Mesendoderm (in vitro differentiated cells): ENCODE results near the gene CROT.
"Not testable (repeated sequence)": the region's sequence is repeated elsewhere in the genome, so short reads cannot be mapped to it uniquely, and the experiment has no call there.

Experiments
- DNase-seq: peaks from one replicate; pipeline ENCODE4 v3.0.0; 2013
- H2AK5ac ChIP-seq: 2 replicates; pipeline ENCODE4 v1.6.1; 2013; ENCODE audit warnings: low read length, inconsistent platforms
- H2BK120ac ChIP-seq: 2 replicates; pipeline ENCODE4 v1.6.1; 2013; ENCODE audit warnings: low read depth, mild to moderate bottlenecking, low read length, moderate library complexity, mixed read lengths
- H2BK15ac ChIP-seq: replicated peaks from 2 replicates; pipeline ENCODE4 v1.6.1; 2013; ENCODE audit warnings: low read depth, mild to moderate bottlenecking, moderate library complexity
- H2BK5ac ChIP-seq: 2 replicates; pipeline ENCODE4 v1.6.1; 2013; ENCODE audit warnings: low read length, inconsistent platforms
- H3K18ac ChIP-seq: 2 replicates; pipeline ENCODE4 v1.6.1; 2013; ENCODE audit warnings: mild to moderate bottlenecking, low read length, mixed read lengths
- H3K23ac ChIP-seq: one replicate; pipeline ENCODE4 v1.6.1; 2013; ENCODE audit warnings: low read length
- H3K27ac ChIP-seq: 2 replicates; pipeline ENCODE4 v1.5.1; 2013; ENCODE audit warnings: low read depth, mild to moderate bottlenecking, inconsistent platforms, low read length, moderate library complexity
- H3K27me3 ChIP-seq: 2 replicates; pipeline ENCODE4 v1.6.1; 2013; ENCODE audit warnings: low read length, control low read depth, mild to moderate bottlenecking, inconsistent platforms; ENCODE audit not compliant: insufficient read depth, poor library complexity
- H3K36me3 ChIP-seq: 2 replicates; pipeline ENCODE4 v1.6.1; 2013; ENCODE audit warnings: low read length, inconsistent platforms; ENCODE audit not compliant: control insufficient read depth, insufficient read depth
- H3K4ac ChIP-seq: one replicate; pipeline ENCODE4 v1.6.1; 2013; ENCODE audit warnings: low read depth, mild to moderate bottlenecking, low read length, moderate library complexity
- H3K4me1 ChIP-seq: 2 replicates; pipeline ENCODE4 v1.6.1; 2013; ENCODE audit warnings: low read depth, low read length, inconsistent platforms; ENCODE audit not compliant: control insufficient read depth
- H3K4me2 ChIP-seq: 2 replicates; pipeline ENCODE4 v1.6.1; 2013; ENCODE audit warnings: low read length
- H3K4me3 ChIP-seq: 2 replicates; pipeline ENCODE4 v1.5.1; 2013; ENCODE audit warnings: mild to moderate bottlenecking, low read length
- H3K56ac ChIP-seq: one replicate; pipeline ENCODE4 v1.6.1; 2013; ENCODE audit warnings: low read length
- H3K79me1 ChIP-seq: 2 replicates; pipeline ENCODE4 v1.6.1; 2013; ENCODE audit warnings: low read length, inconsistent platforms
- H3K79me2 ChIP-seq: 2 replicates; pipeline ENCODE4 v1.6.1; 2013; ENCODE audit warnings: mild to moderate bottlenecking, low read length; ENCODE audit not compliant: control insufficient read depth, insufficient read depth
- H3K9ac ChIP-seq: 2 replicates; pipeline ENCODE4 v1.6.1; 2013; ENCODE audit warnings: low read length, inconsistent platforms
- H4K5ac ChIP-seq: one replicate; pipeline ENCODE4 v1.6.1; 2013; ENCODE audit warnings: low read length
- H4K8ac ChIP-seq: one replicate; pipeline ENCODE4 v1.6.1; 2013; ENCODE audit warnings: low read depth, mild to moderate bottlenecking, control low read depth, low read length, moderate library complexity
- WGBS: extraction: QIAGEN DNeasy Blood & Tissue Kit; methylation state at CpG from one replicate; pipeline ENCODE4 v1.1.7; 2013; ENCODE audit warnings: low lambda C conversion rate, missing lambda C conversion rate; ENCODE audit not compliant: insufficient coverage; ENCODE audit errors: extremely low coverage; 5-methylcytosine and 5-hydroxymethylcytosine counted together

Gene CROT

DNA sequence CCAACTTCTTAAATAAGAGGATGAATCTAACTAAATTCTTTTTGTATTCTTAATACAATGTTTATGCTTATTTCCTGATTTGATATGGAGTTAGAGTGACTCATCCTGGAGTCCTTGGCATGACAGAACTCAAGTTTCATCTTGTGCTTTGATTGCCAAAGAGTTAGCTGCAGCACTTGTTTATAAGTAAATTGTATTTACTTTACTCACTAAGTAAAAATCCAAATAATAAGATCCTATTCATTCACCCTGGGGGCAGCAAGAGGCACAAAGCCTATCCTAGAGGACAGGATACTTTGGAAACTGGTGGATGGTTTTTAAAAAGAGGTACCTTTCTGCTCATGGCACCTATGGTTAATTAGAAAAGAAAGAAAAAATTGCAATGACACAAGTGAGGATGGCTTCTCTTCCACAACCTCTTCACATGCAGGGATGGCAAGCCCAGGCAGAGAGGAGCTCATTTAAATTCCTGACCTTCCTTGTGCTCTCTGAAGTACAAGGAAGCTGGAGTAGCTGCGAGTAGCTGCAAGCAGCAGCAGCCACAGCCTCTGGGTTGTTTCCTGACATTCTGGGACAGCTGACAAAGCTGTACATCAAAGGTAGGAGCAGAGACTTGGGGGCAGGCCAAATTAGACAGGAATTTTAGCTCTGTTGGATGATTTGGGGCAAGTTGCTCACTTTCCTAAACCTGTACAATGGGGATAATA is 28.5 kb upstream of the CROT start:
- H3K79me2 ChIP-seq, result no peaks in the 10 kb centered on the region
- H3K4me1 ChIP-seq, result no peaks in the 10 kb centered on the region
- H3K23ac ChIP-seq, result no peak overlapping the region
- no peaks in the 10 kb centered on the region for H3K36me3 ChIP-seq
- H4K8ac ChIP-seq, result no peak overlapping the region
- no peak overlapping the region for H3K18ac ChIP-seq
- H3K79me1 ChIP-seq, result no peaks in the 10 kb centered on the region
- no peak overlapping the region for H2BK15ac ChIP-seq
- H3K4me3 ChIP-seq, result no peak overlapping the region
- H4K5ac ChIP-seq, result no peak overlapping the region
- no peak overlapping the region for H3K56ac ChIP-seq
- H2BK120ac ChIP-seq, result no peak overlapping the region
- WGBS, result no CpG with 5 or more reads among the region's 1 CpG
- no peaks in the 10 kb centered on the region for H3K27me3 ChIP-seq
- H3K9ac ChIP-seq, result no peak overlapping the region
- no peak overlapping the region for H3K4ac ChIP-seq
- H2BK5ac ChIP-seq, result no peak overlapping the region
- no peak overlapping the region for H3K27ac ChIP-seq
- no peak overlapping the region for H3K4me2 ChIP-seq
- DNase-seq, result no peak
- no peak overlapping the region for H2AK5ac ChIP-seq

DNA sequence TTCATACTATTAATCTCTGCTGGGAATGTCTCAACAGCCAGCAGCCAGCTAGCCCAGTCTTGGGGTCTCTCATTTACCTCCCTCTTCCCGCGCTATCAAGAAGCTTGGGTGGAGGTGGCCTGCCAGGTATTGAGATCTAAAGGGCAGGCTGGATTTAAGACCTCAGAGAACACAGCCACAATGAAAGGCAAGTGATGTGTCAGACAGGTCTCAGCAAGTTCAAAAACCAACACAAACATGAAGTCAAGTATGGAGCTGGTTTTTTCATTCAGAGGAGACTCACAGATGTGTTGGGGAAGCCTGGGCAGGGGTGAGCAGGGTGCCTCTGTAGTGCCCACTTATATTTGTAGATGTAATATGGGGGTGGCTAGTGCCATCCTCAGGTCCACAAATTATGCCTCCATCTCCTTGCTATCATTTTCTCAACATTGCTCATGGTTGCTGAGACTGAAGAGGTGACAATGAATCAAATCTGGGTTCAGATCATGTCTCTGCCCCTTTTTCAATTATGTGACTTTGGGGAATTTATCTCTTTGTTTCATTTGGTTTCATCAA is 27.7 kb upstream of the CROT start:
- H3K4me2 ChIP-seq, result no peak overlapping the region
- no peak overlapping the region for H4K8ac ChIP-seq
- no peak overlapping the region for H3K4me3 ChIP-seq
- H2AK5ac ChIP-seq, result no peak overlapping the region
- H3K27me3 ChIP-seq, result no peaks in the 10 kb centered on the region
- H2BK5ac ChIP-seq, result no peak overlapping the region
- H3K4me1 ChIP-seq, result no peaks in the 10 kb centered on the region
- H3K36me3 ChIP-seq, result no peaks in the 10 kb centered on the region
- H2BK120ac ChIP-seq, result no peak overlapping the region
- no peak overlapping the region for H3K4ac ChIP-seq
- no peak overlapping the region for H3K23ac ChIP-seq
- no peak overlapping the region for H3K56ac ChIP-seq
- H3K79me1 ChIP-seq, result no peaks in the 10 kb centered on the region
- H3K18ac ChIP-seq, result no peak overlapping the region
- H3K9ac ChIP-seq, result no peak overlapping the region
- H2BK15ac ChIP-seq, result no peak overlapping the region
- H3K27ac ChIP-seq, result no peak overlapping the region
- no peaks in the 10 kb centered on the region for H3K79me2 ChIP-seq
- no CpG with 5 or more reads among the region's 2 CpGs for WGBS
- DNase-seq, result no peak
- H4K5ac ChIP-seq, result no peak overlapping the region

DNA sequence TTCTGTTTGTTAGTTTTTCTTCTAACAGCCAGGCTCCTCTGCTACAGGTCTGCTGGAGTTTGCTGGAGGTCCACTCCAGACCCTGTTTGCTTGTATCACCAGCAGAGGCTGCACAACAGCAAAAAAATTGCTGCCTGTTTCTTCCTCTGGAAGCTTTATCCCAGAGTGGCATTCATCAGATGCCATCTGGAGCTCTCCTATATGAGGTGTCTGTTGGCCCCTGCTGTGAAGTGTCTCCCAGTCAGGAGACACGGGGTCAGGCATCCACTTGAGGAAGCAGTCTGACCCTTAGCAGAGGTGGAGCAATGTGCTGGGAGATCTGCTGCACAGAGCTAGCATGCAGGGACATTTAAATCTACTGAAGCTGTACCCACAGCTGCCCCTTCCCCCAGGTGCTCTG is 26.7 kb upstream of the CROT start:
- WGBS, result no CpG with 5 or more reads among the region's 1 CpG
- Histone ChIP-seq H2BK5ac (no peak overlapping the region), H2AK5ac (no peak overlapping the region)

DNA sequence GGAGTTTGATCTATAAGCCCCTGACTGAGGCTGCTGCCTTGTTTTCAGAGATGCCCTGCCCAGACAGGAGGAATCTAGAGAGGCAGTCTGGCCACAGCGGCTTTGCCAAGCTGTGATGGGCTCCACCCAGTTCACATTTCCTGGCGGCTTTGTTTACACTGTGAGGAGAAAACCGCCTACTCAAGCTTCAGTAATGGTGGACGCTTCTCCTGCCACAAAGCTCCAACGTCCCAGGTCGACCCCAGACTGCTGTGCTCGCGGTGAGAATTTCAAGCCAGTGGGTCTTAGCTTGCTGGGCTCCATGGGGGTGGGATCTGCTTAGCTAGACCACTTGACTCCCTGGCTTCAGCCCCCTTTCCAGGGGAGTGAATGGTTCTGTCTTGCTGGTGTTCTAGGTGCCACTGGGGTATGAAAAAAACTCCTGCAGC is 26.3 kb upstream of the CROT start:
- H3K4me3 ChIP-seq, H3K27ac ChIP-seq, H3K23ac ChIP-seq, H4K8ac ChIP-seq, H3K79me1 ChIP-seq, H3K9ac ChIP-seq, H3K79me2 ChIP-seq, H3K4me2 ChIP-seq, H2AK5ac ChIP-seq, H3K4ac ChIP-seq, H4K5ac ChIP-seq, H2BK5ac ChIP-seq, H3K18ac ChIP-seq, DNase-seq, H2BK15ac ChIP-seq, H3K56ac ChIP-seq, H3K27me3 ChIP-seq, H3K4me1 ChIP-seq, H3K36me3 ChIP-seq, H2BK120ac ChIP-seq: not testable (repeated sequence)
- WGBS, result no CpG with 5 or more reads among the region's 8 CpGs

More for the DNA sequence above, 26.7 kb upstream of the CROT start:
- Histone ChIP-seq H3K18ac (no peak overlapping the region), H3K9ac (no peak overlapping the region), H3K4ac (no peak overlapping the region), H3K79me1 (no peaks in the 10 kb centered on the region), H3K27me3 (no peaks in the 10 kb centered on the region), H3K56ac (no peak overlapping the region), H3K4me2 (no peak overlapping the region), H4K5ac (no peak overlapping the region), H3K4me3 (no peak overlapping the region), H3K27ac (no peak overlapping the region), H2BK15ac (no peak overlapping the region), H3K79me2 (no peaks in the 10 kb centered on the region), H2BK120ac (no peak overlapping the region), H3K23ac (no peak overlapping the region), H3K4me1 (no peaks in the 10 kb centered on the region), H3K36me3 (no peaks in the 10 kb centered on the region), H4K8ac (no peak overlapping the region)
- DNase-seq, result peak; percentile 30

DNA sequence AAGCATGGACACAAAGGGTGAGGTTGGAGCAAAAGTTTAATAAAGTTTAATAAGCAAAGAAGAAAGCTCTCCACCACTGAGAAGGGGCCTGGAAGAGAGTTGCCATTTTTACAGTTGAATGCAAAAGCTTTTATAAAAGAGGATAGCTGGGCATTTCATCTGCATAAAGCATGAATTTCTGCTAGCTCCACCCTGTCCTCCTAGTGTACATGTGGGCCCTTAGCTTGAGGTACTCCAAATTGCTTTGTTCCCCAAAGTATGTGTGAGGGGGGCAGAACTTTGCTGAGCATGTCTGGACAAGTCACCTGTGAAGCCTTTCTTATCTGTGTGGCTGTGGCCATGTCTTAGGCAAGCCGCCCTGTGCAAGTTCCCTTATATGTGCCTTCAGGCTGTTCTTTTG is 22.6 kb upstream of the CROT start:
- Histone ChIP-seq H3K27me3 (no peaks in the 10 kb centered on the region), H3K79me2 (no peaks in the 10 kb centered on the region), H3K9ac (no peak overlapping the region), H3K36me3 (no peaks in the 10 kb centered on the region), H3K4me3 (no peak overlapping the region), H4K5ac (no peak overlapping the region), H3K4ac (no peak overlapping the region), H3K56ac (no peak overlapping the region), H2BK5ac (no peak overlapping the region), H4K8ac (no peak overlapping the region), H2AK5ac (no peak overlapping the region), H3K79me1 (no peaks in the 10 kb centered on the region), H2BK120ac (no peak overlapping the region), H3K4me1 (no peaks in the 10 kb centered on the region), H3K23ac (no peak overlapping the region), H3K4me2 (no peak overlapping the region), H2BK15ac (no peak overlapping the region), H3K18ac (no peak overlapping the region), H3K27ac (no peak overlapping the region)
- WGBS, result no CpG with 5 or more reads among the region's 1 CpG
- DNase-seq, result no peak
